Vagina (tissue), 2 donors: ENCODE results near the gene HJURP.

Experiments
- POLR2A ChIP-seq, 2 donors: fragments of 450-650 bp; IDR thresholded peaks; one replicate each; pipeline ENCODE4 v1.6.1; 2017; ENCODE audit warnings: antibody characterized with exemption in 2 of 2, mild to moderate bottlenecking in 2 of 2, moderate library complexity in 2 of 2
- POLR2AphosphoS5 ChIP-seq, 2 donors: sonication (generic); formaldehyde crosslinking; IDR thresholded peaks; one replicate each; pipeline ENCODE4 v1.9.0; 2017; ENCODE audit warnings: antibody characterized with exemption in 2 of 2, mild to moderate bottlenecking in 2 of 2, low read depth in 1 of 2; ENCODE audit not compliant: insufficient read depth in 1 of 2
- TF ChIP-seq, protein P1 (sequence below), 3 experiments: fragments of 450-650 bp in 2 of 3; fragments of 200-600 bp in 1 of 3; sonication (generic) in 1 of 3; IDR thresholded peaks; one replicate each; pipeline ENCODE4 v1.5.1; 2017 to 2019; ENCODE audit warnings: antibody characterized with exemption in 3 of 3, mild to moderate bottlenecking in 2 of 3, moderate library complexity in 2 of 3

DNA sequence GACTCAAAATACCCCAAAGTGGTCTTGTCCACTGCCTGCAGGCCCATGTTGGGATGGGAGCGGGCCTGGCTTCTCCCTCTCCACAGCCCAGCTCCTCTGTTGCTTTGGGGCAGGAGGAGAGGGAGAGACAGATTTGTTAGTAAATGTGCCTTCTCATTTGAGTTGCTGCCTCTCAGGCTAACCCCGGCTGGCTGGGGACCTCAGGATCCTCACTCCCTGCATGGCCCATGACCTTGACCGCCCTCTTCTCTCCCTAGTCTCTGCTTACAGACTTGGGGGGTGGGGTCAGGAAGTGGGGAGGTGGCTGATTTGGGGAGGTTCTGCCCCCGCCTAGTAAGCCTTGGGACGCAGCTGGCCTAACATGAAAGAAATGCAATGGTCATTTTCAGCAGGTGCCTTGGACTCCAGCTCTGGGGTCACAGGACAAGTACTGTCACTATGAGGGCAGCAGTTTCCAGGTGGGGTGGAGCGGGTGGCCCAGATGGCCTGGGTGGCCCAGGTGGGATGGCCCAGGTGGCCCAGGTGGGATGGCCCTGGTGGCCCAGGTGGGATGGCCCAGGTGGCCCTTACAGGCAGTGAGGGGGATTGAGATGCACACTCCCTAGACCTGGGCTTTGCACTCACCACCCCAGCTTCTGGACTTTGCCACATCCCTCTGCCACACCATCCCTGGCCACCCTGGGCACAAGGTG, 24.1 kb downstream of the HJURP start:
- no peak for TF ChIP-seq POLR2AphosphoS5 (IDR thresholded peaks at IDR 0.05; ENCODE audit: insufficient read depth in 1 of 2, low read depth in 1 of 2)
- TF ChIP-seq POLR2A (IDR thresholded peaks at IDR 0.05), result no peak
- TF ChIP-seq, protein P1, sequence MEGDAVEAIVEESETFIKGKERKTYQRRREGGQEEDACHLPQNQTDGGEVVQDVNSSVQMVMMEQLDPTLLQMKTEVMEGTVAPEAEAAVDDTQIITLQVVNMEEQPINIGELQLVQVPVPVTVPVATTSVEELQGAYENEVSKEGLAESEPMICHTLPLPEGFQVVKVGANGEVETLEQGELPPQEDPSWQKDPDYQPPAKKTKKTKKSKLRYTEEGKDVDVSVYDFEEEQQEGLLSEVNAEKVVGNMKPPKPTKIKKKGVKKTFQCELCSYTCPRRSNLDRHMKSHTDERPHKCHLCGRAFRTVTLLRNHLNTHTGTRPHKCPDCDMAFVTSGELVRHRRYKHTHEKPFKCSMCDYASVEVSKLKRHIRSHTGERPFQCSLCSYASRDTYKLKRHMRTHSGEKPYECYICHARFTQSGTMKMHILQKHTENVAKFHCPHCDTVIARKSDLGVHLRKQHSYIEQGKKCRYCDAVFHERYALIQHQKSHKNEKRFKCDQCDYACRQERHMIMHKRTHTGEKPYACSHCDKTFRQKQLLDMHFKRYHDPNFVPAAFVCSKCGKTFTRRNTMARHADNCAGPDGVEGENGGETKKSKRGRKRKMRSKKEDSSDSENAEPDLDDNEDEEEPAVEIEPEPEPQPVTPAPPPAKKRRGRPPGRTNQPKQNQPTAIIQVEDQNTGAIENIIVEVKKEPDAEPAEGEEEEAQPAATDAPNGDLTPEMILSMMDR (IDR thresholded peaks at IDR 0.05), result no peak
